H9 (cell line): ENCODE measurements around the gene TTLL4. TPM values are rescaled to one million over a fixed set of nuclear protein-coding genes. Genes with fewer than 3 reads are reported as not detected.

Experiments
- DNase-seq: peaks from one replicate; pipeline ENCODE4 v3.0.0-alpha.2; 2017
- H2AFZ ChIP-seq: one replicate; pipeline ENCODE4 v1.6.1; 2013; ENCODE audit warnings: mild to moderate bottlenecking, low read length, control low read depth, moderate library complexity
- H2AK5ac ChIP-seq: 2 replicates; pipeline ENCODE4 v1.6.1; 2013; ENCODE audit warnings: low read length, control low read depth, mixed read lengths; ENCODE audit not compliant: insufficient read length
- H2BK120ac ChIP-seq: one replicate; pipeline ENCODE4 v1.6.1; 2013; ENCODE audit warnings: low read depth, mild to moderate bottlenecking, low read length, control low read depth, inconsistent platforms; ENCODE audit not compliant: poor library complexity, severe bottlenecking
- H2BK12ac ChIP-seq: 2 replicates; pipeline ENCODE4 v1.6.1; 2013; ENCODE audit warnings: low read length, control low read depth, mixed read lengths, low read depth; ENCODE audit not compliant: insufficient read length
- H2BK15ac ChIP-seq: 2 replicates; pipeline ENCODE4 v1.6.1; 2013; ENCODE audit warnings: low read depth, low read length, control low read depth
- H2BK20ac ChIP-seq: one replicate; pipeline ENCODE4 v1.6.1; 2013; ENCODE audit warnings: low read depth, mild to moderate bottlenecking, low read length, control low read depth, inconsistent platforms; ENCODE audit not compliant: poor library complexity, severe bottlenecking
- H2BK5ac ChIP-seq: 2 replicates; pipeline ENCODE4 v1.6.1; 2013; ENCODE audit warnings: low read length, control low read depth, mixed read lengths; ENCODE audit not compliant: insufficient read length
- H3K14ac ChIP-seq: 2 replicates; pipeline ENCODE4 v1.6.1; 2013; ENCODE audit warnings: low read length, control low read depth; ENCODE audit not compliant: insufficient read depth
- H3K18ac ChIP-seq: 2 replicates; pipeline ENCODE4 v1.6.1; 2013; ENCODE audit warnings: low read depth, mild to moderate bottlenecking, mixed read lengths, low read length, control low read depth; ENCODE audit not compliant: insufficient read length
- H3K23ac ChIP-seq: 2 replicates; pipeline ENCODE4 v1.6.1; 2013; ENCODE audit warnings: low read length, control low read depth, mixed read lengths, low read depth; ENCODE audit not compliant: insufficient read length
- H3K23me2 ChIP-seq: 2 replicates; pipeline ENCODE4 v1.6.1; 2013; ENCODE audit warnings: low read depth, mild to moderate bottlenecking, mixed read lengths, low read length, control low read depth; ENCODE audit not compliant: insufficient read length, poor library complexity, severe bottlenecking
- H3K27ac ChIP-seq: 2 replicates; pipeline ENCODE4 v1.5.1; 2013; ENCODE audit warnings: low read length, control low read depth, mixed read lengths, low read depth; ENCODE audit not compliant: insufficient read length
- H3K27me3 ChIP-seq: 2 replicates; pipeline ENCODE4 v1.6.1; 2013; ENCODE audit warnings: low read length, control low read depth, inconsistent platforms; ENCODE audit not compliant: insufficient read depth
- H3K4ac ChIP-seq: 2 replicates; pipeline ENCODE4 v1.6.1; 2013; ENCODE audit warnings: low read depth, mild to moderate bottlenecking, control low read depth, inconsistent platforms, low read length, moderate library complexity
- H3K4me1 ChIP-seq: 2 replicates; pipeline ENCODE4 v1.6.1; 2013; ENCODE audit warnings: low read length, control low read depth, inconsistent platforms; ENCODE audit not compliant: insufficient read depth
- H3K4me2 ChIP-seq: 2 replicates; pipeline ENCODE4 v1.6.1; 2013; ENCODE audit warnings: low read length, control low read depth, mixed read lengths; ENCODE audit not compliant: insufficient read length, insufficient read depth
- H3K56ac ChIP-seq: 2 replicates; pipeline ENCODE4 v1.6.1; 2013; ENCODE audit warnings: low read depth, mild to moderate bottlenecking, mixed read lengths, low read length, control low read depth; ENCODE audit not compliant: insufficient read length
- H3K79me1 ChIP-seq: 2 replicates; pipeline ENCODE4 v1.6.1; 2013; ENCODE audit warnings: low read depth, mild to moderate bottlenecking, moderate library complexity, low read length, control low read depth, inconsistent platforms; ENCODE audit not compliant: insufficient read depth, poor library complexity, severe bottlenecking
- H3K79me2 ChIP-seq: 2 replicates; pipeline ENCODE4 v1.6.1; 2013; ENCODE audit warnings: low read length, control low read depth, inconsistent platforms; ENCODE audit not compliant: insufficient read depth
- H3K9ac ChIP-seq: 2 replicates; pipeline ENCODE4 v1.6.1; 2013; ENCODE audit warnings: low read length, control low read depth, mixed read lengths; ENCODE audit not compliant: insufficient read length; ENCODE audit errors: extremely low read depth
- H3K9me3 ChIP-seq: one replicate; pipeline ENCODE4 v1.6.1; 2013; ENCODE audit warnings: low read depth, low read length, inconsistent platforms; ENCODE audit not compliant: control insufficient read depth
- H3T11ph ChIP-seq: one replicate; pipeline ENCODE4 v1.6.1; 2013; ENCODE audit warnings: mild to moderate bottlenecking, low read length, control low read depth, inconsistent platforms
- H4K20me1 ChIP-seq: one replicate; pipeline ENCODE4 v1.6.1; 2013; ENCODE audit not compliant: control insufficient read depth, insufficient read length, insufficient read depth
- H4K5ac ChIP-seq: 2 replicates; pipeline ENCODE4 v1.6.1; 2013; ENCODE audit warnings: low read depth, mild to moderate bottlenecking, mixed read lengths, low read length, control low read depth; ENCODE audit not compliant: insufficient read length
- H4K8ac ChIP-seq: replicated peaks from 2 replicates; pipeline ENCODE4 v1.6.1; 2013; ENCODE audit warnings: low read length, control low read depth, mixed read lengths, low read depth; ENCODE audit not compliant: insufficient read length
- H4K91ac ChIP-seq: 2 replicates; pipeline ENCODE4 v1.6.1; 2013; ENCODE audit warnings: low read depth, mild to moderate bottlenecking, moderate library complexity, mixed read lengths, low read length, control low read depth; ENCODE audit not compliant: insufficient read length
- H3K27ac Mint-ChIP-seq, 3 experiments: 2 replicates in 2 of 3; 3 replicates in 1 of 3; pipeline ENCODE4 v1.8.0; 2020 to 2021; ENCODE audit warnings: mixed read lengths in 3 of 3, mild to moderate bottlenecking in 1 of 3, moderate library complexity in 1 of 3
- H3K27me3 Mint-ChIP-seq: 2 replicates; pipeline ENCODE4 v1.8.0; 2021; ENCODE audit warnings: low read depth, mild to moderate bottlenecking, moderate library complexity, mixed read lengths
- H3K36me3 Mint-ChIP-seq, 3 experiments: 2 replicates in 2 of 3; 3 replicates in 1 of 3; pipeline ENCODE4 v1.8.0; 2020 to 2021; ENCODE audit warnings: low read depth in 3 of 3, mixed read lengths in 3 of 3; ENCODE audit not compliant: insufficient read depth in 1 of 3
- H3K4me1 Mint-ChIP-seq, 2 experiments: 2 replicates each; pipeline ENCODE4 v1.8.0; 2020; ENCODE audit warnings: mixed read lengths in 2 of 2
- H3K4me3 Mint-ChIP-seq, 2 experiments: 2 replicates in 1 of 2; 3 replicates in 1 of 2; pipeline ENCODE4 v1.8.0; 2020 to 2021; ENCODE audit warnings: mild to moderate bottlenecking in 2 of 2, mixed read lengths in 2 of 2, moderate library complexity in 1 of 2
- H3K9me3 Mint-ChIP-seq, 2 experiments: 2 replicates in 1 of 2; 3 replicates in 1 of 2; pipeline ENCODE4 v1.8.0; 2020; ENCODE audit warnings: mild to moderate bottlenecking in 2 of 2, mixed read lengths in 2 of 2, moderate library complexity in 1 of 2
- WGBS: extraction: QIAGEN DNeasy Blood & Tissue Kit; methylation state at CpG from one replicate; pipeline ENCODE4 v1.1.7; 2013; ENCODE audit warnings: missing lambda C conversion rate, low lambda C conversion rate, mixed read lengths; ENCODE audit not compliant: insufficient read length; ENCODE audit errors: extremely low coverage; 5-methylcytosine and 5-hydroxymethylcytosine counted together
- total RNA-seq: library from RNA; stranded (reverse); gene quantifications from 2 replicates; pipeline ENCODE4 v1.2.1, GENCODE V29; 2021
- TF ChIP-seq, protein P1 (sequence below): fragments of 200-600 bp; sonication (generic); conservative IDR thresholded peaks from 3 replicates; pipeline ENCODE4 v1.8.0; 2021; ENCODE audit warnings: antibody characterized with exemption, mild to moderate bottlenecking

The TTLL4 gene
- total RNA-seq, 1 experiment from 2014 or later, result 96.4 TPM

DNA sequence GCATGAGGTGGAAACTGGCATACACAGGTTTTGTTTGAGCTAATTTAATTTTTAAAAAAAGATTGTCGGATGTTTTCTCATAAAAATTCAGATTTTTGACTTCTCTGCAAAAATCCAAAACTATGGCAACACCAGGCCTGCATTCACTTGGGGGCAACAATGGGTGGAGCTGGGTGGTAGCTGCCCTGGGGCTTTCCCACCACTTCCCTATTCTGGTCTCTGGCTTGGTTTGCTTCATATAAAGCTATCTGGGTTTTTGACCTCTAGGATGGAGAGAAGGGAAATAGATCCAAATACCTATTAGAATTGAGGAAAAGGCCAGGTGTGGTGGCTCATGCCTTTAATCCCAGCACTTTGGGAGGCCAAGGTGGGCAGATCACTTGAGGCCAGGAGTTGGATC, 65.9 kb downstream of the TTLL4 start:
- Mint-ChIP-seq H3K27ac (no peak overlapping the region), H3K36me3 (peaks cover 0 to 11% (median 10%) of the 10 kb centered on the region in 3 experiments; a peak in 5 of 7 replicates), H3K9me3 (peaks cover 4 to 14% of the 10 kb centered on the region in 2 experiments; a peak in 4 of 5 replicates), H3K4me3 (no peak overlapping the region), H3K27me3 (peaks cover 23% of the 10 kb centered on the region), H3K4me1 (peaks cover 4 to 8% of the 10 kb centered on the region in 2 experiments)
- TF ChIP-seq, protein P1, sequence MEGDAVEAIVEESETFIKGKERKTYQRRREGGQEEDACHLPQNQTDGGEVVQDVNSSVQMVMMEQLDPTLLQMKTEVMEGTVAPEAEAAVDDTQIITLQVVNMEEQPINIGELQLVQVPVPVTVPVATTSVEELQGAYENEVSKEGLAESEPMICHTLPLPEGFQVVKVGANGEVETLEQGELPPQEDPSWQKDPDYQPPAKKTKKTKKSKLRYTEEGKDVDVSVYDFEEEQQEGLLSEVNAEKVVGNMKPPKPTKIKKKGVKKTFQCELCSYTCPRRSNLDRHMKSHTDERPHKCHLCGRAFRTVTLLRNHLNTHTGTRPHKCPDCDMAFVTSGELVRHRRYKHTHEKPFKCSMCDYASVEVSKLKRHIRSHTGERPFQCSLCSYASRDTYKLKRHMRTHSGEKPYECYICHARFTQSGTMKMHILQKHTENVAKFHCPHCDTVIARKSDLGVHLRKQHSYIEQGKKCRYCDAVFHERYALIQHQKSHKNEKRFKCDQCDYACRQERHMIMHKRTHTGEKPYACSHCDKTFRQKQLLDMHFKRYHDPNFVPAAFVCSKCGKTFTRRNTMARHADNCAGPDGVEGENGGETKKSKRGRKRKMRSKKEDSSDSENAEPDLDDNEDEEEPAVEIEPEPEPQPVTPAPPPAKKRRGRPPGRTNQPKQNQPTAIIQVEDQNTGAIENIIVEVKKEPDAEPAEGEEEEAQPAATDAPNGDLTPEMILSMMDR, result no peak
- no peak overlapping the region for H3K9ac ChIP-seq
- H2BK120ac ChIP-seq, result no peak overlapping the region
- no peak overlapping the region for H2BK5ac ChIP-seq
- no peak overlapping the region for H3K14ac ChIP-seq
- H3K4ac ChIP-seq, result no peak overlapping the region
- H3K18ac ChIP-seq, result no peak overlapping the region
- H2AK5ac ChIP-seq, result no peak overlapping the region
- no peak overlapping the region for H3K4me2 ChIP-seq
- H2BK20ac ChIP-seq, result no peak overlapping the region
- H3K23me2 ChIP-seq, result peaks cover 3% of the 10 kb centered on the region
- no peak overlapping the region for H2AFZ ChIP-seq
- H3K4me1 ChIP-seq, result no peaks in the 10 kb centered on the region
- DNase-seq, result no peak
- H3K9me3 ChIP-seq, result no peaks in the 10 kb centered on the region
- H3T11ph ChIP-seq, result no peak overlapping the region
- no peaks in the 10 kb centered on the region; the same call in 1 of the 2 replicates for H3K27me3 ChIP-seq
- no peak overlapping the region for H2BK12ac ChIP-seq
- H4K20me1 ChIP-seq, result no peaks in the 10 kb centered on the region
- H4K5ac ChIP-seq, result no peak overlapping the region
- no peak overlapping the region for H4K8ac ChIP-seq
- H3K27ac ChIP-seq, result no peak overlapping the region
- H2BK15ac ChIP-seq, result no peak overlapping the region
- H3K79me2 ChIP-seq, result no peaks in the 10 kb centered on the region
- H3K56ac ChIP-seq, result no peak overlapping the region
- no peak overlapping the region for H4K91ac ChIP-seq
- H3K23ac ChIP-seq, result no peak overlapping the region
- no CpG with 5 or more reads among the region's 1 CpG for WGBS
- no peaks in the 10 kb centered on the region for H3K79me1 ChIP-seq
